Activated effector memory CD4-positive, alpha-beta T cell treated with anti-CD3 and anti-CD28 coated beads, Interleukin-2, amount 50 U/mL, for 16 hours (primary cell): ENCODE data around the gene ARIH1.
A peak's percentile ranks its signal among the peaks of the same experiment; 100 is the strongest.
"Not testable (repeated sequence)": the region's sequence is repeated elsewhere in the genome, so short reads cannot be mapped to it uniquely, and the experiment has no call there.

Experiments
- DNase-seq: peaks from one replicate; pipeline ENCODE4 v3.0.0-alpha.2; 2020

The ARIH1 gene, protein sequence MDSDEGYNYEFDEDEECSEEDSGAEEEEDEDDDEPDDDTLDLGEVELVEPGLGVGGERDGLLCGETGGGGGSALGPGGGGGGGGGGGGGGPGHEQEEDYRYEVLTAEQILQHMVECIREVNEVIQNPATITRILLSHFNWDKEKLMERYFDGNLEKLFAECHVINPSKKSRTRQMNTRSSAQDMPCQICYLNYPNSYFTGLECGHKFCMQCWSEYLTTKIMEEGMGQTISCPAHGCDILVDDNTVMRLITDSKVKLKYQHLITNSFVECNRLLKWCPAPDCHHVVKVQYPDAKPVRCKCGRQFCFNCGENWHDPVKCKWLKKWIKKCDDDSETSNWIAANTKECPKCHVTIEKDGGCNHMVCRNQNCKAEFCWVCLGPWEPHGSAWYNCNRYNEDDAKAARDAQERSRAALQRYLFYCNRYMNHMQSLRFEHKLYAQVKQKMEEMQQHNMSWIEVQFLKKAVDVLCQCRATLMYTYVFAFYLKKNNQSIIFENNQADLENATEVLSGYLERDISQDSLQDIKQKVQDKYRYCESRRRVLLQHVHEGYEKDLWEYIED

DNA sequence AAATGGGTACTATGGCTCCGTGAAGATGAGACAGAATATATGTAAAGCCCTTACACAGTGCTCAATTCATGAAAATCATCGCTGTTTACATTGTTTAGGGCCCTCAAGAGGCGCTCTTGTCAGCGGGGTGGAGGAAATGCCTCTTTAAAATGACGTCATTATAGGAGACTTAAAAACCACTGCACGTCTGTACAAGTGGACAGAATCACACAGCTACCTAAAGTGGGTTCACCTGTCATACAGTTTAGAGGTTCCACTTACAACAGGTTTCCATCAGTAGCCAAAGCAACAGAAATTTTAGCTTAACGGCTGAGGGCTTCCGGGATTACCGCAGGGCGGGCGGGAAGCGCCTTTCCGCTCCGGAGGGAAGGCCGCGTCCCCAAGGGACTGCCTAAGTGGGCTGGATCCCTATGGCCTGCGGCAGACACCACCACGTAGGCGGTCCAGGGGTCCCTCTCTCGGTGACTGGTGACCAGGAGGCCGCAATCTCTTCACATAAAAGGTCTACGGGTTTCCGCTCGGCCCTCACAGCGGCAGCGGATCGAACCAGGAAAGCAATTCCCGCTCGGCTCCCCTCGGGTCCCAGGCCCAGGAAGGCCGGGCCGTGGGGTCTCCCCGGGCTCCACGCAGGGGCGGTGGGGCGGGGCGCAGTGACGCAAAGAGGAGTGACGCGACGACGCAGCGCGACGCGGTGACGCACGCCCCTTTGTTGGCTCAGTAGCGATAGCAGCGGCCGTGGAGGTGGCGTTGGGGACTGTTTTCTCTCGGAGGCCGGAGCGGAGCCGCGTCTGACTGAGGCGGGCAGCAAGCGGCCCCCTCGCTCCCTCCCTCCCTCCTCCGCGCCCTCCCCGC, at the start of gene ARIH1:
TSS of gene ARIH1 (plus strand) at position 717 of the 852 bp plus-strand sequence. CDS start 310 bp downstream, outside the sequence.
- DNase-seq = peak; percentile 98

DNA sequence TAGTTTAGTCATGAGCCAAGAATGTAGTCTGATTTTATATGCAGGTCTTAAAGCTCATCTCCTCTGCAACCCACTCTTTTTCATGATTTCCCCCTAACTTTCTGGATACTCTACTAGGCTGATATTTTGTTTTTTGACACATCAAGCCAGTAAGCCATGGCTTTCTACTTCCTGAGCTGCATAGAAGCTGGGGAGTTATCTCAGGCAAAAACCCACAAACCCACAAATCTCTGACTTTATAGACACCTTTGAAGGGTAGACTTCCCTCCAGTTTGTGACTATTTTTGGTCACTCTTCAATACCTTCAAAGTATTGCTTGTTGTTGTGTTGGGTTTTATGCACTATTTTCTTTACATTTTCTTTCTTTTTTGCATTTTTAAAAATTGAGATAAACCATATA, 47.4 kb upstream of the ARIH1 start:
- no peak for DNase-seq

DNA sequence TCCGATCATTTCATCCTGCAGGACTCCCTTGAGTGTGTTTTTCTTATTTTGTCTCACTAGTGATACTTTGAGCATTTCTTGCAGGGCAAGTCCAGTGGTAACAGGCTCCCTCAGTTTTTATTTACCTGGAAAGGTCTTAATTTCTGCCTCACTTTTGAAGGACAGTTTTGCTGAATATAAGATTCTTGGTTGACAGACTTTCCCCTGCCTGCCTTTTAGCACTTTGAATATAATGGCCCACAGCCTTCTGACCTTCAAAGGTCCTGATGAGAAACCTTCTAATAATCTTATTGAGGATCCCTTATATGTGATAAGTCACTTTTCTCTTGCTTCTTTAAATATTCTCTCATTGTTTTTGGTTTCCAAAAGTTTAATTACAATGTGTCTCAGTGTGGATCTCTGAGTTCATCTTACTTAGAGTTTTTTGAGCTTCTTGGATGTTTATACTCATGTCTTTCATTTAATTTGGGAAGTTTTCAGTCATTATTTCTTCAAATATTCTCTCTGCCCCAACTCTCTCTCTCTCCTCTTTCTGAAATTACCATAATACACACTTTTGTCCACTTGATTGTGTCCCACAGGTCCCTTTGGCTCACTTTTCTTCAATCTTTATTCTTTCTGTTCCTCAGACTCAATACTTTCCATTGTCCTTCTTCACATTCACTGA, 36.3 kb upstream of the ARIH1 start:
- no peak for DNase-seq

DNA sequence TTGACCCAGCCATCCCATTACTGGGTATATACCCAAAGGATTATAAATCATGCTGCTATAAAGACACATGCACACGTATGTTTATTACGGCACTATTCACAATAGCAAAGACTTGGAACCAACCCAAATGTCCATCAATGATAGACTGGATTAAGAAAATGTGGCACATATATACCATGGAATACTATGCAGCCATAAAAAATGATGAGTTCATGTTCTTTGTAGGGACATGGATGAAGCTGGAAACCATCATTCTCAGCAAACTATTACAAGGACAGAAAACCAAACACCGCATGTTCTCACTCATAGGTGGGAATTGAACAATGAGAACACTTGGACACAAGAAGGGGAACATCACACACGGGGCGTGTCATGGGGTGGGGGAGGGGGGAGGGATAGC, 31.3 kb upstream of the ARIH1 start:
- not testable (repeated sequence) for DNase-seq

DNA sequence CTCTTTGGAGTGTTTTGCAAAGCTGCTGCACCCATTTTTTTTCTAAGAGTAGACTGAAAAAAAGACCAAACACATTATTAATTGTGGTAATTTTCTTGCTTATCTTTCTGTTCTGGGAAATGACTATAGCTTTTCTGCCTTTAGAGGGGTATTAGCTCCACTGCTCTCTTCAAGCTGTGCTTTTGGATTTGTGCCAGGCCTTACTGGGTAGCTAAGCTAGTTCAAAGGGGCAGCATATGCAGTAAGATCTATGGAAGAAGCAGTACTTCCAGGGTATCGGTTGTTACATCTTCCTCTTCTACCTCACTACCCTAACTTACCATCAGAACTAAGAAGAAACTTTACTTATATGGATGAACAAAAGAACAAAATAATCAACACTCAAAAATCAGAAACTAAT, 28.7 kb upstream of the ARIH1 start:
- DNase-seq = no peak

DNA sequence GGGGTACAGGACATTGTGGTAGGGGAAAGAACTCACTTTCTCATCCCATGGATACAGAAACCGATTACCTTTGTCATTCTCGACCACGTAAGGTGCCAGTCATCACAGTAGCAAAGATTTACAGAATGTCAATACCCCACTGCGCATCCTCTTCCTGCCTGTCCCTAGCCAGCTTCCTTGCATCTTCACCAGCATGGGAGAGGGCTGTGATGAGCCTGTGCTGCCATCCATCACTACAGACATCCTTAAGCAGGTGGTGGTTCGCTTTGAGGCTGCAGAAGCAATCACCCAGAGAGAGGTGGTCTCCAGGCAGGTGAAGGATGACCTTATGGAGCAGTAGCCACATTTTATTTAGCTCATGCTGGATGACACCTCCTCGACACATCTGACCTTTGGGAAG, 23.3 kb upstream of the ARIH1 start:
- DNase-seq = no peak

DNA sequence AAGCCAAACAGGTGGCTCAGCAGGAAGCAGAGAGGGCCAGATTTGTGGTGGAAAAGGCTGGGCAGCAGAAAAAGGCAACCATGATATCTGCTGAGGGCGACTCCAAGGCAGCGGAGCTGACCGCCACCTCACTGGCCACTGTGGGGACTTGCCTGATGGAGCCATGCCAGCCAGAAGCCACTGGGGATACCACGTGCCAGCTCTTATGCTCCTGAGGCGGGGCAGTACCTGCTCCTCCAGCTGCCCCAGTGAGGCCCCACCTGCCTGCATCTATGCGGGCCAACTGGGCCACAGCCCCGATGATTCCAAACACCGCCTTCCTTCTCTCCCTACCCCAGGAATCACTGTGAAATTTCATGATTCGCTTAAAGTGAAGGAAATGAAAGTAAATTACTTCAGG, 22.9 kb upstream of the ARIH1 start:
- DNase-seq = no peak

DNA sequence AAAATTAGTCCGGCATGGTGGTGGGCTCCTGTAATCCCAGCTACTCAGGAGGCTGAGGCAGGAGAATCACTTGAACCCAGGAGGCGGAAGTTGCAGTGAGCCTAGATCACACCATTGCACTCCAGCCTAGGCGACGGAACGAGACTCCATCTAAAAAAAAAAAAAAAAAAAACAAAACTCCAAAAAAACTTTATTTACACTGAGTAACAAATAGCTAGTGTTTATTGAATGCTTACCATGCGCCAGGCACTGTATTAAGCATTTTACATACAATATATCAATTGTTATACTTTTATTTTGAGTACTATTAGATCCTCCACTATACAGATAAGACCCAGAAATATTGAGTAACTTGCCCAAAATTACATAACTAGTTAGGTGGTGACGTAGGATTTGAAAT, 17.4 kb upstream of the ARIH1 start:
- DNase-seq = no peak

DNA sequence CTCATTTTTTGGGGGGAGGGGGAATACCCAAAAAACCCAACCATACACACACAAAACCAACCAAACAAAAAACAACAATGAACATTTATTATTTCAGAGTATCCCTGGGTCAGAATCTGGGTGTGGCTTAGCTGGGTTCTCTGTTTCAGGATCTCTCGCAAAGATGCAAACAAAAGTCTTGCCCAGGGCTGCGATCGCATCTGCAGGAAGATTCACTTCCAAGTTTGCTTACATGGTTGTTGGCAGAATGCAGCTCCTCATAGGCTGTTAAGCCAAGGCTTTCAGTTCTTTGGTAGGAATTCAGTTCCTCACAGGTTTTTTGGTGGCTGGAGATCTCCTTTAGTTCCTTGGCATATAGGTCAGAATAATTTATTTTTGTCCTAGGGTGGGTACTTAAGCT, 13.7 kb upstream of the ARIH1 start:
- DNase-seq = no peak

DNA sequence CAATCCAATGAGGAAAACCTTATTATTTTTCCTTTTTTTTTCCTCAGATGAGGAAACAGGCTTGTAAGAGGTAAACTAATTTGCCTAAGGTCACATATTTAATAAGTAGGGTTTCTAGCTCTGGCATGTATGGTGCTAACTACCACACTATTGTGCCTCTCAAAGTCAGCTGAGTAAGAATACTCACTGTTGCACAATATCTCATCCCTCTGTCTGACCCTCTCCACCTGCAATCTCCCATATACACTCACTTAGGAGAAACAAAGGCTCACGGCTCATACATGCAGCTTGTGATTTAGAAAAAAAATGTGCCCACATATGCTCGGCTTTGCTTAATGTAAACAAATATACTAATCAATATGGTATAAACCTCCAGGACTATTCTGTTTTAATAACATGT, 10.4 kb upstream of the ARIH1 start:
- no peak for DNase-seq

DNA sequence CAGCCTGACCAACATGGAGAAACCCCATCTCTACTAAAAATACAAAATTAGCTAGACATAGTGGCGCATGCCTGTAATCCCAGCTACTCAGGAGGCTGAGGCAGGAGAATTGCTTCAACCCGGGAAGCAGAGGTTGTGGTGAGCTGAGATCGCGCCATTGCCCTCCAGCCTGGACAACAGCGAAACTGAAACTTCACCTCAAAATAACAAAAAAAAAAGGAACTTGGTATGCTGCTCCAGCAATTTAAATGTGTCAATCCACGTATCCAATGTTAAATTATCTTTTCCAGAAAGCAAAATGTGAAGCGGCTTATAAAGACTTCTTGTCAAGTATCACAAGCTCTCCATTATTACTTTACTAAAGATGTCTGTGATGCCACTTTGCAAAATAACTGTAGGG, 9.9 kb upstream of the ARIH1 start:
- DNase-seq = no peak

DNA sequence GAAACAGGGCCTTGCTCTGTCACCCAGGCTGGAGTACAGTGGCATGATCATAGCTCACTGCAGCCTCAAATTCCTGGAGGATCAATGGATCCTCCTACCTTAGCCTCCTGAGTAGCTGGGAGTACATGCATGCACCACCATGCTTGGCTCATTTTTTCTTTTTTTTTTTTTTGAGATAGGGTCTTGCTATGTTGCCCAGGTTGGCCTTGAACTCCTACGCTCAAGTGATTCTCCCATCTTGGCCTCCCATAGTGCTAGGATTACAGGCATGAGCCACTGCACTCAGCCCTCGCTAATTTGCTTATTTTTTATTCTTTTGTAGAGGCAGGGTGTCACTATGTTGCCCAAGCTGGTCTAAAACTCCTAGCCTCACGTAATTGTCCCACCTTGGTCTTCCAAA, 6.0 kb upstream of the ARIH1 start:
- no peak for DNase-seq

DNA sequence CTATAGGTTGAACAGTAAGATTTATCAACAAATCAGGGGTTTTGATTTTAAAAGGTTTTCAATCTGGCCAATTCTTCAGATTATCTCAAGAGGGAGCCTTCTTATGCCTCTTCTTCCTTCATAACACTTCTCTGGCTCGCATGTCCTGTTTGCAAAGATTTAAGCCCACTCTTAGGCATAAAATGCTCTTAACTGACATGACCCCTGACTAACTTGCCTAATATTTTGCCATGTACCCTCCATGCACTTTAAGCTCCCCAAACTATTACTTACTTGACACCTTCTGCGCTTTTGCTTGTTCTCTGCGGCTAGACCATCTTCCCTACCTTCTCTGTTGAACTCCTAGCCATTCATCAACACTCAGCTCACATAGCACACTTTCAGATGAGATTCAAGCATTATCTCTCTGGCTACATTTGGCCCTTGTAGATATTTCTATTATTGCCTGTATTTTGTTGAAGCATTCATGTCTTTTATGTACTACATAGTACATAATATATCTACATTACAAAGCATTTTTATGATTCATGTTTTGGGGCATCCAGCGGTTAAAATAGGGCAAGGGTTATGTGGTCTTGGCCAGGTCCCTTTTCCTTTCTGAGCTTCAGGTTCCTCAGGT, 1.0 kb upstream of the ARIH1 start:
- DNase-seq = no peak

DNA sequence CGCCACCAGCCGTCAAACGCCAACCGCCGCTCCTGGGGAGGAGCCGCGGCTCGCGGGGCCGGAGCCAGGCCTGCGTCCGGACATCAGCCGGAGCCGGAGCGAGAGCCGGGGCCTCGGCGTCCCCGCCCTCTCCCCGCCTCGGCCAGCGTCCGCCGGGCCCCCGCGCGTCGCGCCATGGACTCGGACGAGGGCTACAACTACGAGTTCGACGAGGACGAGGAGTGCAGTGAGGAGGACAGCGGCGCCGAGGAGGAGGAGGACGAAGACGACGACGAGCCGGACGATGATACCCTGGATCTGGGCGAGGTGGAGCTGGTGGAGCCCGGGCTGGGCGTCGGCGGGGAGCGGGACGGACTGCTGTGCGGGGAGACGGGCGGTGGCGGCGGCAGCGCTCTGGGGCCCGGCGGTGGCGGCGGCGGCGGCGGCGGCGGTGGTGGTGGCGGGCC, 359 bp downstream of the ARIH1 start:
- no peak for DNase-seq

DNA sequence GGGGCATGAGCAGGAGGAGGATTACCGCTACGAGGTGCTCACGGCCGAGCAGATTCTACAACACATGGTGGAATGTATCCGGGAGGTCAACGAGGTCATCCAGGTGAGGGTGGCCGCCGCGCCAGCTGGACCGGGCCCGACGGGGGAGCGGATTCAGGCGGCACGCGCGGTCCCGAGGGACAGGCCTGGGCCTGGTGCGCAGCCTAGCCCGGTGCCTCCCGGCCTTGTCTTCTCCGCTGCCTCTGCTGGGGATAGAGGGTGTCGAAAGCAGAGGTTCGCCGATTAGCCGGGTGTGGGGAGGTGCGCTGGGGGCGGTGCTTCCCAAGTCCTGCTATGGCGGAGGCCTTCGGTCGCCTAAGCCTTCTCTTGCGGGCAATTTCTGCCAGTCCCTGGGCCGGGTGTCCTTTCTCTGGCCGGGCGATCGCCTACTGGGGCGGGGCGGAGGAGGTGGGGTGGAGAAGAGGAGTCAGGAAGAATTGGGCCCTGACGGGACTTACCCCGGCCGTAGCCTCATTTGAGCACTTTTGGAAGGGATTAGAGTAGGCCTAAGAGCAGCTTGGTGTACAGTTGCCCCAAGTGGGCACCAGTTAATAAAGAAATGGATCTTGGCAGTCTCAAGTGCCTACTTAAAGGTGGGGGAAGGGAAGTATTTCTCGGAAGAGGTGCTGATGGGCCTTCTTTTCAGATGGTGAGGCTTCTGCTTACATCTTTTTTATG, 940 bp downstream of the ARIH1 start:
- DNase-seq = peak; percentile 94

DNA sequence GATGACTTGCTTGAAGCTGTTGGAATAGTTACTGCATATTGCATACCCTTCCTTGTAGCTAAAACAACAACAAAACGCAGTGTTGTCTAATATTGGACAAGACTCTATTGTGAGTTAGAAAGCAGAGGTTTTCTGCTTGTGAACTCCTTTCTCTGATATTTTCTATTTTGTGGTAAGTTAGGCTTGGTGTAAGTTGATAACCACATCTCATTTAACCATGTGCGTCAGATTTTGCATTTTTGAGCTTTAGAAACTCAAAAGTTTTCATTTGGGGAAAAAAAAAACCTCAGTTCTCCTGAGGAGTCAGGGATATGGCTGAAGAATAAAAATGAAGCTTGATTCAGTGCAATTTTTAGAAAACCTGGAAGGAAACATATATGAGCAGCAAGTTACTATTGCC, 1.5 kb downstream of the ARIH1 start:
- DNase-seq = no peak

DNA sequence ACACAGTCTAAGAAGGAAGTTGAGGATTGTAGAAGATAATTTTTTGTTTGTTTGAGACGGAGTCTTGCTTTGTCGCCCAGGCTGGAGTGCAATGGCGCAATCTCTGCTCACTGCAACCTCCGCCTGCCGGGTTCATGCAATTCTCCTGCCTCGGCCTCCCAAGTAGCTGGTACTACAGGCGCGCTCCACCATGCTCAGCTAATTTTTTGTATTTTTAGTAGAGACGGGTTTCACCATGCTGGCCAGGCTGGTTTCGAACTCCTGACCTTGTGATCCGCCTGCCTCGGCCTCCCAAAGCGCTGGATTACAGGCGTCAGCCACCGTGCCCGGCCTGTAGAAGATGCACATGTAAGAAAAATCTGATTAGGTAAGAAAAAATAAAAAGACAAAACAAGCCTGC, 2.2 kb downstream of the ARIH1 start:
- not testable (repeated sequence) for DNase-seq

DNA sequence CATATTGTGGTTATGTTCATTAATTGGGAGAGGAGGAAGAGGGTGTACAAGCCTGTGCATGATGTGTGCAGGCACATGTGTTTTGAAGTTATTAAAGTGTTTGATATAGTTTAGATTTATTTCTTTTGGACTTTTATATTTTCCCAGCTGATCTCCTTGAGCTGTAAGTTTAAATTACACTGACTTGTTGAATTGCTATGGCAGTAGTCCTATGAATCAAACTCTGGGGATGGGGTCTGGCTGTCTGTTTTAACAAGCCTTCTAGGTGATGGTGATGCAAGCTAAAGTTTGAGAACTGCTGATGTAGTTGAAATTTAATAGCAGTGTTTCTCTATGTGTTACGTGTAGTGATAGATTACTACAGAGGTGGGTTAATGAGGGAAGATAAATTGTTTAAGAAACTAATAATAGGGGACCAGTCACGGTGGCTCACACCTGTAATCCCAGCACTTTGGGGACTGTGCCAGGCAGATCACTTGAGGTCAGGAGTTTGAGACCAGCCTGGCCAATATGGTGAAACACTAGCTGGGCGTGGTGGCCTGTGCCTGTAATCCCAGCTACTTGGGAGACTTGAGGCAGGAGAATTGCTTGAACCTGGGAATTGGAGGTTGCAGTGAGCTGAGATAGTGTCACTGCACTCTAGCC, 7.0 kb downstream of the ARIH1 start:
- DNase-seq = no peak

DNA sequence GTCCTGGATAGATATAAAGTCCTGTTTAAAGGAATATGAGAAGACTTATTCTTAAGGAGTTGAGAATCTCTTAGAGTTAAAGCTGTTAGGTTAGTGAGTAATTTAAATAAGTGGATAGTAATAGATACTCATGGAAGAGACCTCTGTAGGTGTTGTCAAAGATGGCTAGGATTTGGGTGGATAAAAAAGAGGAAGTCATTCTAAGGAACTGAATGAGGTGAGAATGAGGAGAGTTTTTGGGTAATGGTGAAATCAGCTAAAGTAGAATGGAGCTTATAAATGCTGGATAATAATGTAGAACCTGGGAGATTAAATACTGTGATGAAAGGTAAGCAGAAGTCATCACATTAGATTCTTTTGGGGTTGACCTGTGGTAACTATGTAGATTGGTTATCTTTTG, 8.1 kb downstream of the ARIH1 start:
- DNase-seq = no peak

DNA sequence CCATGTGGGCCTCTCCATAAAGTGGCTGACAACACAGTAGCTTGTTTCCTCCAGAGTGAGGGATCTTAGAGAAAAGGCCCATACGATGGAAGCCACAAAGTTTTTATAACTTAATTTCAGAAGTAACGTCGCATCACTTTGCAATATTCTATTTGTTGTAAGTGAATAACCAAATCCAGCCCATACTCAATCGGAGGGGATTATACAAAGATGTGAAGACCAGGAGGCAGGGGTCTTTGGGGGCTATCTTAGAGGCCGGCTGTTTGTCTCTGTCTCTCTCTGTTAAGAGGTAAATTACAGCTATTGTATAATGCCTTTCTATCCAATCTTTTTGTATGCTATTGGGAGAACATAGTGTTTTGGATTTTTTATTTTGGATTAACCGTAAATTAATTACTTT, 9.1 kb downstream of the ARIH1 start:
- no peak for DNase-seq

DNA sequence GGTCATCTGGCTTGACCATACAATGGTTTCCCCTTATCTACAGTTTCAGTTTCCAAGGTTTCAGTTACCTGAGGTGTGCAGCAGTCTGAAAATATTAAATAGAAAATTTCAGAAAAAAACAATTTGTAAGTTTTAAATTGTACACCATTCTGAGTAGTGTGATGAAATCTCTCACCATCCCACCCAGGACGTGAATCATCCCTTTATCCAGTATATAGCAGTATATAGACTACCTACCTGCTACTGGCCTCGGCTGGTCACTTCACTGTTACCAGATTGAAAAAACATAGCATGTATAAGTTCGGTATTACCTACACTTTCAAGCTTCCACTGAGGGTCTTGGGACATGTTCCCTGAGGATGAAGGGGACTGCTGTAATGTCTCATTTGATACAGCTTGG, 12.0 kb downstream of the ARIH1 start:
- DNase-seq = no peak
